Activated T-helper 17 cell treated with anti-CD3 and anti-CD28 coated beads, Interleukin-2, amount 50 U/mL, for 72 hours (primary cell): ENCODE measurements around the gene GRIFIN. TPM values are rescaled to one million over a fixed set of nuclear protein-coding genes. Genes with fewer than 3 reads are reported as not detected.
A peak's percentile ranks its signal among the peaks of the same experiment; 100 is the strongest.

Experiments used
- ATAC-seq: fragments of 150-1000 bp; cut with Tn5 transposase; replicated peaks from 2 replicates; pipeline ENCODE4 v1.10.0; 2021; ENCODE audit warnings: mild to moderate bottlenecking, moderate library complexity
- H3K27ac Mint-ChIP-seq: one replicate; pipeline ENCODE4 v1.8.0; 2022; ENCODE audit warnings: mixed read lengths
- H3K27me3 Mint-ChIP-seq: one replicate; pipeline ENCODE4 v1.8.0; 2022; ENCODE audit warnings: mixed read lengths
- H3K36me3 Mint-ChIP-seq: one replicate; pipeline ENCODE4 v1.8.0; 2022; ENCODE audit warnings: low read depth, mild to moderate bottlenecking, mixed read lengths
- H3K4me1 Mint-ChIP-seq: one replicate; pipeline ENCODE4 v1.8.0; 2022; ENCODE audit warnings: mixed read lengths
- H3K4me3 Mint-ChIP-seq: one replicate; pipeline ENCODE4 v1.8.0; 2022; ENCODE audit warnings: mild to moderate bottlenecking, mixed read lengths
- H3K9me3 Mint-ChIP-seq: one replicate; pipeline ENCODE4 v1.8.0; 2022; ENCODE audit warnings: mixed read lengths
- total RNA-seq, 2 donors: library from RNA; stranded (reverse); gene quantifications; one replicate each; pipeline ENCODE4 v1.2.3, GENCODE V29; 2022

Gene GRIFIN
- total RNA-seq, 2 donors from 2014 or later = not detected

GRCh38 chr7:2451171-2452073 is 24.8 kb downstream of the GRIFIN start:
- no peaks in the 10 kb centered on the region for H3K27me3 Mint-ChIP-seq
- H3K4me3 Mint-ChIP-seq = peak overlapping the region; percentile 64
- H3K27ac Mint-ChIP-seq = no peak overlapping the region
- no peaks in the 10 kb centered on the region for H3K4me1 Mint-ChIP-seq
- H3K9me3 Mint-ChIP-seq = no peaks in the 10 kb centered on the region
- H3K36me3 Mint-ChIP-seq = no peaks in the 10 kb centered on the region
- peak; percentile 97 for ATAC-seq

- no peak overlapping the region for H3K4me3 Mint-ChIP-seq
- H3K27ac Mint-ChIP-seq = no peak overlapping the region
- ATAC-seq = no peak
- H3K9me3 Mint-ChIP-seq = no peaks in the 10 kb centered on the region
- H3K4me1 Mint-ChIP-seq = no peaks in the 10 kb centered on the region
- H3K36me3 Mint-ChIP-seq = no peaks in the 10 kb centered on the region
- no peaks in the 10 kb centered on the region for H3K27me3 Mint-ChIP-seq
These were observed 25.7 kb downstream of the GRIFIN start for GRCh38 chr7:2450198-2451107.

GRCh38 chr7:2446676-2447075 is 29.5 kb downstream of the GRIFIN start:
- no peak overlapping the region for H3K4me3 Mint-ChIP-seq
- H3K36me3 Mint-ChIP-seq = no peaks in the 10 kb centered on the region
- no peaks in the 10 kb centered on the region for H3K27me3 Mint-ChIP-seq

GRCh38 chr7:2445898-2446555 is 30.2 kb downstream of the GRIFIN start:
- no peak overlapping the region for H3K27ac Mint-ChIP-seq
- H3K4me3 Mint-ChIP-seq = no peak overlapping the region
- no peaks in the 10 kb centered on the region for H3K27me3 Mint-ChIP-seq
- no peak for ATAC-seq
- H3K4me1 Mint-ChIP-seq = no peaks in the 10 kb centered on the region
- H3K36me3 Mint-ChIP-seq = no peaks in the 10 kb centered on the region
- no peaks in the 10 kb centered on the region for H3K9me3 Mint-ChIP-seq

More at GRCh38 chr7:2446676-2447075, 29.5 kb downstream of the GRIFIN start:
- Mint-ChIP-seq H3K9me3 (no peaks in the 10 kb centered on the region), H3K27ac (no peak overlapping the region), H3K4me1 (no peaks in the 10 kb centered on the region)
- no peak for ATAC-seq

GRCh38 chr7:2445047-2445446 is 31.2 kb downstream of the GRIFIN start:
- Mint-ChIP-seq H3K9me3 (no peaks in the 10 kb centered on the region), H3K27ac (no peak overlapping the region), H3K4me3 (no peak overlapping the region), H3K4me1 (no peaks in the 10 kb centered on the region), H3K27me3 (no peaks in the 10 kb centered on the region), H3K36me3 (no peaks in the 10 kb centered on the region)
- no peak for ATAC-seq

GRCh38 chr7:2444476-2444875 is 31.7 kb downstream of the GRIFIN start:
- Mint-ChIP-seq H3K27me3 (no peaks in the 10 kb centered on the region), H3K36me3 (no peaks in the 10 kb centered on the region), H3K9me3 (no peaks in the 10 kb centered on the region), H3K4me1 (no peaks in the 10 kb centered on the region), H3K27ac (no peak overlapping the region), H3K4me3 (no peak overlapping the region)
- no peak for ATAC-seq

- H3K9me3 Mint-ChIP-seq = no peaks in the 10 kb centered on the region
- no peak for ATAC-seq
- H3K4me3 Mint-ChIP-seq = no peak overlapping the region
- no peaks in the 10 kb centered on the region for H3K27me3 Mint-ChIP-seq
- no peaks in the 10 kb centered on the region for H3K36me3 Mint-ChIP-seq
- no peaks in the 10 kb centered on the region for H3K4me1 Mint-ChIP-seq
- H3K27ac Mint-ChIP-seq = no peak overlapping the region
These were observed 32.7 kb downstream of the GRIFIN start for GRCh38 chr7:2443491-2443890.

- no peak for ATAC-seq
- H3K9me3 Mint-ChIP-seq = no peaks in the 10 kb centered on the region
- no peaks in the 10 kb centered on the region for H3K27me3 Mint-ChIP-seq
- no peak overlapping the region for H3K27ac Mint-ChIP-seq
- H3K4me1 Mint-ChIP-seq = no peaks in the 10 kb centered on the region
- no peaks in the 10 kb centered on the region for H3K36me3 Mint-ChIP-seq
- no peak overlapping the region for H3K4me3 Mint-ChIP-seq
These were observed 34.7 kb downstream of the GRIFIN start for GRCh38 chr7:2441430-2442058.

GRCh38 chr7:2440608-2441245 is 35.5 kb downstream of the GRIFIN start:
- ATAC-seq = no peak
- H3K36me3 Mint-ChIP-seq = peaks cover 4% of the 10 kb centered on the region
- no peak overlapping the region for H3K4me3 Mint-ChIP-seq
- H3K9me3 Mint-ChIP-seq = no peaks in the 10 kb centered on the region
- H3K27me3 Mint-ChIP-seq = no peaks in the 10 kb centered on the region
- no peak overlapping the region for H3K27ac Mint-ChIP-seq
- H3K4me1 Mint-ChIP-seq = no peaks in the 10 kb centered on the region

- no peak for ATAC-seq
- peaks cover 5% of the 10 kb centered on the region for H3K36me3 Mint-ChIP-seq
- no peak overlapping the region for H3K27ac Mint-ChIP-seq
- H3K9me3 Mint-ChIP-seq = no peaks in the 10 kb centered on the region
- no peaks in the 10 kb centered on the region for H3K27me3 Mint-ChIP-seq
- H3K4me1 Mint-ChIP-seq = no peaks in the 10 kb centered on the region
- no peak overlapping the region for H3K4me3 Mint-ChIP-seq
These were observed 37.4 kb downstream of the GRIFIN start for GRCh38 chr7:2438775-2439174.

GRCh38 chr7:2438186-2438585 is 38.0 kb downstream of the GRIFIN start:
- no peak for ATAC-seq
- no peaks in the 10 kb centered on the region for H3K4me1 Mint-ChIP-seq
- H3K9me3 Mint-ChIP-seq = no peaks in the 10 kb centered on the region
- no peaks in the 10 kb centered on the region for H3K27me3 Mint-ChIP-seq
- no peak overlapping the region for H3K4me3 Mint-ChIP-seq
- H3K36me3 Mint-ChIP-seq = peaks cover 5% of the 10 kb centered on the region
- H3K27ac Mint-ChIP-seq = no peak overlapping the region

- Mint-ChIP-seq H3K36me3 (peaks cover 5% of the 10 kb centered on the region), H3K9me3 (no peaks in the 10 kb centered on the region), H3K27ac (no peak overlapping the region), H3K4me3 (no peak overlapping the region), H3K4me1 (no peaks in the 10 kb centered on the region), H3K27me3 (no peaks in the 10 kb centered on the region)
- ATAC-seq = no peak
These were observed 38.6 kb downstream of the GRIFIN start for GRCh38 chr7:2437537-2438148.

GRCh38 chr7:2437136-2437535 is 39.1 kb downstream of the GRIFIN start:
- Mint-ChIP-seq H3K9me3 (no peaks in the 10 kb centered on the region), H3K4me1 (no peaks in the 10 kb centered on the region), H3K4me3 (no peak overlapping the region), H3K36me3 (peaks cover 5% of the 10 kb centered on the region), H3K27ac (no peak overlapping the region), H3K27me3 (no peaks in the 10 kb centered on the region)
- no peak for ATAC-seq
